ENCODE measurements around the gene FRY. TPM values are rescaled to one million over a fixed set of nuclear protein-coding genes. Genes with fewer than 3 reads are reported as not detected.

The FRY gene
- total RNA-seq, 1 donor from 2014 or later = 83.6 TPM

DNA sequence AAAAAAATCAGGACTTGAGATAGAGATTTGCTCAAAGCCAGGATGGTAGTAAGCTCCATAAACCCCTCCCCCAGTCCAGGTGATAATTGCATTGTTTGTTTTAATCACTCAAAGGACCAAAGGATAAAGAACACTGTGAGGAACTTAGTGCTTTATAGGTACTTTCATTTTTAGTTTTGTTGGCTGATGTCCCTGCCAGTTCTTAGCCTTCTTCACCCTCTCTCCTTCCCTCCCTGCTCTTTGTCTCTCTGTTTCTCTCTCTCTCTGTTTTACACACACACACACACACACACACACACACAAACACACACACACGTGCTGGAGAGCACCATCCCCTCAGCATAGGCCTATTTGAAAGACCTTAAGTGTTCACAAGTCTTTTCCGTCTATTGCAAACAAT, 5.2 kb downstream of the FRY start:
- no peaks in the 10 kb centered on the region for H3K36me3 Mint-ChIP-seq (ENCODE audit: unreplicated experiment)
- no peak overlapping the region for H3K27ac Mint-ChIP-seq (ENCODE audit: unreplicated experiment)
- peaks cover 2% of the 10 kb centered on the region for H3K9me3 Mint-ChIP-seq (ENCODE audit: unreplicated experiment)
- DNase-seq = no peak
- H3K4me1 Mint-ChIP-seq (ENCODE audit: low read depth, unreplicated experiment) = peaks cover 9% of the 10 kb centered on the region
- TF ChIP-seq, protein P1, sequence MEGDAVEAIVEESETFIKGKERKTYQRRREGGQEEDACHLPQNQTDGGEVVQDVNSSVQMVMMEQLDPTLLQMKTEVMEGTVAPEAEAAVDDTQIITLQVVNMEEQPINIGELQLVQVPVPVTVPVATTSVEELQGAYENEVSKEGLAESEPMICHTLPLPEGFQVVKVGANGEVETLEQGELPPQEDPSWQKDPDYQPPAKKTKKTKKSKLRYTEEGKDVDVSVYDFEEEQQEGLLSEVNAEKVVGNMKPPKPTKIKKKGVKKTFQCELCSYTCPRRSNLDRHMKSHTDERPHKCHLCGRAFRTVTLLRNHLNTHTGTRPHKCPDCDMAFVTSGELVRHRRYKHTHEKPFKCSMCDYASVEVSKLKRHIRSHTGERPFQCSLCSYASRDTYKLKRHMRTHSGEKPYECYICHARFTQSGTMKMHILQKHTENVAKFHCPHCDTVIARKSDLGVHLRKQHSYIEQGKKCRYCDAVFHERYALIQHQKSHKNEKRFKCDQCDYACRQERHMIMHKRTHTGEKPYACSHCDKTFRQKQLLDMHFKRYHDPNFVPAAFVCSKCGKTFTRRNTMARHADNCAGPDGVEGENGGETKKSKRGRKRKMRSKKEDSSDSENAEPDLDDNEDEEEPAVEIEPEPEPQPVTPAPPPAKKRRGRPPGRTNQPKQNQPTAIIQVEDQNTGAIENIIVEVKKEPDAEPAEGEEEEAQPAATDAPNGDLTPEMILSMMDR (IDR thresholded peaks at IDR 0.05; ENCODE audit: partially characterized antibody, unreplicated experiment) = no peak
- H3K27me3 Mint-ChIP-seq (ENCODE audit: unreplicated experiment) = no peaks in the 10 kb centered on the region
- H3K4me3 Mint-ChIP-seq (ENCODE audit: unreplicated experiment) = no peak overlapping the region

DNA sequence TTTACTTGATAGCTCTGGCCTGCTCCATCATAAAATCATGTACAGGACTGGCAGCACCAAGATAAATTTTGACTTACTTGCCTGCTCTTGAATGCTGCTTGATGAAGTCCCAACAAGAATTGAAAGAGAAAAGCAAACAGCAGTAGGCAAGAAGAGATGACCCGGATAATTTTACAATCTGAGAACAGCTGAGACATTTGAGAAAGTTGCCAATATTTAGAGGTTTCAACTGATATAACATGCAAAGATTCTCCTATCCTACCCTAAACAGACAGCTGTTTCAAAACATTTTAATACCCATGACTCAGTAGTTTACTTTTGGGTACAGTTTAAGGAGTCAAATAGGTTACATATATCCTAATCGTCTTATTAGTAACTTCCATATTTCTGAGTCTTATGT, 5.9 kb downstream of the FRY start:
- no peak overlapping the region for H3K4me3 Mint-ChIP-seq (ENCODE audit: unreplicated experiment)
- H3K27ac Mint-ChIP-seq (ENCODE audit: unreplicated experiment) = no peak overlapping the region
- no peaks in the 10 kb centered on the region for H3K9me3 Mint-ChIP-seq (ENCODE audit: unreplicated experiment)
- H3K4me1 Mint-ChIP-seq (ENCODE audit: low read depth, unreplicated experiment) = peaks cover 9% of the 10 kb centered on the region
- no peaks in the 10 kb centered on the region for H3K27me3 Mint-ChIP-seq (ENCODE audit: unreplicated experiment)
- TF ChIP-seq, protein P1 (IDR thresholded peaks at IDR 0.05; ENCODE audit: partially characterized antibody, unreplicated experiment) = no peak
- H3K36me3 Mint-ChIP-seq (ENCODE audit: unreplicated experiment) = no peaks in the 10 kb centered on the region
- no peak for DNase-seq

GRCh38 chr13:32038343-32038742, 6.8 kb downstream of the FRY start:
- Mint-ChIP-seq H3K4me1 (ENCODE audit: low read depth, unreplicated experiment) (peaks cover 5% of the 10 kb centered on the region), H3K4me3 (ENCODE audit: unreplicated experiment) (no peak overlapping the region), H3K27me3 (ENCODE audit: unreplicated experiment) (no peaks in the 10 kb centered on the region), H3K9me3 (ENCODE audit: unreplicated experiment) (peaks cover 2% of the 10 kb centered on the region), H3K36me3 (ENCODE audit: unreplicated experiment) (peaks cover 4% of the 10 kb centered on the region), H3K27ac (ENCODE audit: unreplicated experiment) (no peak overlapping the region)
- no peak for DNase-seq
- TF ChIP-seq, protein P1 (IDR thresholded peaks at IDR 0.05; ENCODE audit: partially characterized antibody, unreplicated experiment) = no peak

- Mint-ChIP-seq H3K36me3 (ENCODE audit: unreplicated experiment) (peaks cover 4% of the 10 kb centered on the region), H3K4me3 (ENCODE audit: unreplicated experiment) (no peak overlapping the region), H3K27ac (ENCODE audit: unreplicated experiment) (no peak overlapping the region), H3K9me3 (ENCODE audit: unreplicated experiment) (peaks cover 2% of the 10 kb centered on the region), H3K4me1 (ENCODE audit: low read depth, unreplicated experiment) (peaks cover 2% of the 10 kb centered on the region), H3K27me3 (ENCODE audit: unreplicated experiment) (no peaks in the 10 kb centered on the region)
- DNase-seq = no peak
- TF ChIP-seq, protein P1 (IDR thresholded peaks at IDR 0.05; ENCODE audit: partially characterized antibody, unreplicated experiment) = no peak
These were observed 7.5 kb downstream of the FRY start for GRCh38 chr13:32039056-32039455.

DNA sequence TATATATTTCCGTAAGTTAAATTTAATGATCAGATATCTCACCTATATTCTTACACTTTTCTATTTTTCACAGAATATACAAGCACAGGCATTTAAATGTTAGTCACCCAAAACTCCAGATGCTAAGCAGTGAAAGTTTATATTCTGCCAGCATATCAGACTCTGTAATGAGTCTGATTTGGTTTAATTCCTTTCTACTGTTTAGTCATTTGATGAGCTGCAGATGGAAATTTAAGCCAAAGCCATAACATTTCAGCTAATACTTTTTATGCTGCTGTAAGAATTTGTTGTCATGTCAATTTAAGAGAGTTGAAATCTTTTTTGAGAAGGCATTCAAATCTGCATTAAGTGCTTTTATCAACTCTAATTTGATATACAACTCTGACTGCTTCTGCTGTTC, 8.0 kb downstream of the FRY start:
- no peaks in the 10 kb centered on the region for H3K27me3 Mint-ChIP-seq (ENCODE audit: unreplicated experiment)
- H3K4me1 Mint-ChIP-seq (ENCODE audit: low read depth, unreplicated experiment) = peaks cover 2% of the 10 kb centered on the region
- no peak overlapping the region for H3K4me3 Mint-ChIP-seq (ENCODE audit: unreplicated experiment)
- H3K27ac Mint-ChIP-seq (ENCODE audit: unreplicated experiment) = no peak overlapping the region
- H3K36me3 Mint-ChIP-seq (ENCODE audit: unreplicated experiment) = peaks cover 4% of the 10 kb centered on the region
- no peak for DNase-seq
- peaks cover 2% of the 10 kb centered on the region for H3K9me3 Mint-ChIP-seq (ENCODE audit: unreplicated experiment)
- TF ChIP-seq, protein P1 (IDR thresholded peaks at IDR 0.05; ENCODE audit: partially characterized antibody, unreplicated experiment) = no peak
